Measurements from ENCODE around the gene ST6GAL2.

The ST6GAL2 gene

DNA sequence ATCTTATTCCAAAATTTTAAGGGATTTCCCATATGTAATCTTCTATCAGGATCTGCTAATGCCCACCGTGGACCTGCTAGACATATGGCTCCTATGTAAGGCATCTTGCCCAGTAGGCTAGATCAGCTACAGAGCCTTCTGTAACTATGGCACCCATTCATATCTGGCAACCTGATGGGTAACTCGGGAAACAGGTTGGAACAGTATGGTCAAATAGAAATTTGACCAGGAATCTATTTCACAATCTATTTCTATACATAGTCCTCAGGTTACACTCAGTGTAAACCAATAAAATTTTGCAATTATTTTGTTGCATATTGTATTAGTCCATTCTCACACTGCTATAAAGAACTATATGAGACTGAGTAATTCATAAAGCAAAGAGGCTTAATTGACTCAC lies 93.3 kb downstream of the ST6GAL2 start:
- TF ChIP-seq, protein P1, sequence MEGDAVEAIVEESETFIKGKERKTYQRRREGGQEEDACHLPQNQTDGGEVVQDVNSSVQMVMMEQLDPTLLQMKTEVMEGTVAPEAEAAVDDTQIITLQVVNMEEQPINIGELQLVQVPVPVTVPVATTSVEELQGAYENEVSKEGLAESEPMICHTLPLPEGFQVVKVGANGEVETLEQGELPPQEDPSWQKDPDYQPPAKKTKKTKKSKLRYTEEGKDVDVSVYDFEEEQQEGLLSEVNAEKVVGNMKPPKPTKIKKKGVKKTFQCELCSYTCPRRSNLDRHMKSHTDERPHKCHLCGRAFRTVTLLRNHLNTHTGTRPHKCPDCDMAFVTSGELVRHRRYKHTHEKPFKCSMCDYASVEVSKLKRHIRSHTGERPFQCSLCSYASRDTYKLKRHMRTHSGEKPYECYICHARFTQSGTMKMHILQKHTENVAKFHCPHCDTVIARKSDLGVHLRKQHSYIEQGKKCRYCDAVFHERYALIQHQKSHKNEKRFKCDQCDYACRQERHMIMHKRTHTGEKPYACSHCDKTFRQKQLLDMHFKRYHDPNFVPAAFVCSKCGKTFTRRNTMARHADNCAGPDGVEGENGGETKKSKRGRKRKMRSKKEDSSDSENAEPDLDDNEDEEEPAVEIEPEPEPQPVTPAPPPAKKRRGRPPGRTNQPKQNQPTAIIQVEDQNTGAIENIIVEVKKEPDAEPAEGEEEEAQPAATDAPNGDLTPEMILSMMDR (IDR thresholded peaks at IDR 0.05; ENCODE audit: borderline replicate concordance, insufficient read depth, low read depth, low read length): no peak
- no peak overlapping the region for H3K4me3 ChIP-seq (ENCODE audit: low read depth, low read length)

DNA sequence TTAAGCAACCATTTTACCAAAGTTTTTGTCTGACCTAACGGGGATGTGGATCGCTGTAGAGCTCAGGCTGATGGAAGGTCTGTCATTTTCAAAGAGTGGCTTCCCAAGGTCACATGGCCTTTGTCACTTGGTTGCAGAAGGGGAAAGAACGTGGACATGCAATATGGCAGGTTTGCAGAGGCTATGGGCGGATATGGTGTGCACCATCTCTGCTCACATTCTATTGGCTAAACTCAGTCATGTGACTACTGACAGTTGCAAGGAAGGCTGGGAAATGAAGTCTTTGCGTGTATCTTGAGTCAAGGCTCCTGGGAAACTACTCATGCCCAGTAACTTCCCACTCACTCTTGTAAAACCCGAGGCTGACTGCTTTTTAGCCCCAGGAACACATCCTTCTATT lies 96.8 kb downstream of the ST6GAL2 start:
- no peak overlapping the region for H3K4me3 ChIP-seq (ENCODE audit: low read depth, low read length)
- TF ChIP-seq, protein P1 (IDR thresholded peaks at IDR 0.05; ENCODE audit: borderline replicate concordance, insufficient read depth, low read depth, low read length): no peak

DNA sequence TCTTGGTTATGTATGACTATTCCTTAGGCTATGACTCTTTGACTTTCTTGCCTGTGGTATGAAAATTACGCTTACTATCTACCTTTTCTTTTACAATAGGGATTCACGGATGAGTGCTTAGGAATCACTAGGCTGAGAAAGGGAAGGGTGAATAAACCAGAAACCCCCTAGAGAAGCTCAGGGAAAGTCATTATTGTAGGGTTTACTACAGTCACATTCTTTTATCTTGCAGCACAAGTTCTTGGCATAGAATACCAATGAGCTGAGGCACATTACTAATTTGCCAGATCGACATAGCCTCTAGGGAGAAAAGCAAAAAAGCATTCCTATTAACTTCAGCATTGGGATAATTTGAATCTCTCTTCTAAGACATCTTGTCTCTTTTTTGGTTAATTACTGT lies 103.3 kb downstream of the ST6GAL2 start:
- H3K4me3 ChIP-seq (ENCODE audit: low read depth, low read length): no peak overlapping the region
- TF ChIP-seq, protein P1 (IDR thresholded peaks at IDR 0.05; ENCODE audit: borderline replicate concordance, insufficient read depth, low read depth, low read length): no peak

DNA sequence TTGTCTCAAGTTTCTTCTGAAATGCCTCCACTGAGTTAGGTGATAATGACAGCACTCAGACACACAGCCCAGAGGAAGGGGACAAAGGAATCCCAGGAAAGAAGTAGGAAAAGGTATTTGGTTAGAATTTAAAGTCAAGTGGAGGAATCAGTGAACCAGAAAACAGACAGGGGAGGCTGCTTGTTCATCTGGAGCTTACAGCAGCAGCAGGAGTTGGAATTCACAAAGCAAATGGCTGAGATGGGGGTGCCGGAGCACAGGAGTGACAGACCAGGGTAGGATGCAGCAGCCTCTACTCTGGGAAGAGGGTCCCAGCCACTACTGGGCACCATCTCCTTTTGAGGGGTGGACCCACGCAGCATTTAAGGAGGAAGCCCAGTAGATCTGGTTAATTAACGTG lies 104.8 kb downstream of the ST6GAL2 start:
- TF ChIP-seq, protein P1 (IDR thresholded peaks at IDR 0.05; ENCODE audit: borderline replicate concordance, insufficient read depth, low read depth, low read length): no peak
- H3K4me3 ChIP-seq (ENCODE audit: low read depth, low read length): no peak overlapping the region

DNA sequence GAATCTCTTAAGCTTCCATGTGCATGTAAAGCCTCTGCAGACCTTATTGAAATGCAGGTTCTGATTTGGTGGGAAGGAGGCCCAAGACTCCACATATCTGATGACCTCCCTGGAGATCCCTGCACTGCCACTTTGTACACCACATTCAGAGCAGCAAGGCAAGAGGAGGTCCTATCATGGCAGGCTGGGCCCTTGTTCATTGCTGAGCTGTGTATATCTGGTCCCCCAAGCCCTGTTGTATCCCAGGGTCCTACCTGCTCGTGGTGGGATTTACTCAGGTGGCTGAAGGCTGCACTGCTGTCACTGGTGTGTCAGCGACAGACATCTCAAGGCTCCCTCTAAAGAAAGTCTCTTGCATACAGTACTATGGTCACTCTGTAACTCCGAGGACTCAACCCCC lies 114.2 kb downstream of the ST6GAL2 start:
- H3K4me3 ChIP-seq (ENCODE audit: low read depth, low read length): no peak overlapping the region
- TF ChIP-seq, protein P1 (IDR thresholded peaks at IDR 0.05; ENCODE audit: borderline replicate concordance, insufficient read depth, low read depth, low read length): no peak

DNA sequence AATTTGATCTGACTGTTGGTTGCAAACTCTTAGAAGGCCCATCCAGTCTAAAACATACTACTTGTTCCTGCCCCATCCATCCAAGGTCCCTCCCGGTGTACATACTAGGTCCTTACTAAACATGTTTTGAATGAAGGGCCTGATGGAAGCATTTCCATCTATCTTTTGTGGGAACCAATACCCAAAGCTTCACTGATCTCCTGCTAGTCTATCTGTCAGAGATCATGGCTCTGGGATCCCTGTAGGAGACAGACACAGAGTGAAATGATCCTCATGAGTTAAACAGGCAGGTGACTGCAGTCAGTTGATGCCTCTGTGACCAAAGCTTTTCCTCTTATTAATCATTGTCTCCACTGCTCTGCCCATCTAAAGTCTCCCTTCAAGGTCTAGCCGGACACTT lies 115.0 kb downstream of the ST6GAL2 start:
- no peak overlapping the region for H3K4me3 ChIP-seq (ENCODE audit: low read depth, low read length)
- TF ChIP-seq, protein P1 (IDR thresholded peaks at IDR 0.05; ENCODE audit: borderline replicate concordance, insufficient read depth, low read depth, low read length): no peak

DNA sequence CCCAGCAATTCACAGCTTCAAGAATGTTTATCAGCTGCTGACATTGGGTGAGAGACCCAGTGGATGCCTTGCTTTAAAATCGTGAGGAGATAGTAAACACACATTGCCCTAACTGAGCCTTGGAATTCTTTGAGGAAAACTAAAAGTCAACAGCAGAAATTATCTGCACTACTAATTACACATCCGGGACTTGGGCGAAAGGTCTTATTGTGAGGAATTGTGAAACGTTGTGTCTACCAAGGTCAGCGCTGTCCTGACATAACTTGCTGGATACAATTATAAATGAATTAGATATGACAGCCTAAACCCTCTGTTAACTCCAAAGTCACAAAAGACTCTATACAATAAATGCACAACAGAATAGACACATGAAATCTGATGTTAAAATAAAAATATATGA lies 121.4 kb downstream of the ST6GAL2 start:
- TF ChIP-seq, protein P1 (IDR thresholded peaks at IDR 0.05; ENCODE audit: borderline replicate concordance, insufficient read depth, low read depth, low read length): no peak
- H3K4me3 ChIP-seq (ENCODE audit: low read depth, low read length): no peak overlapping the region

Measured in GM12875 (cell line).